ENCODE data around the gene MAGI3. TPM values are rescaled to one million over a fixed set of nuclear protein-coding genes. Genes with fewer than 3 reads are reported as not detected.

The MAGI3 gene
- total and polyA plus RNA-seq, 2 donors (not counting 1 experiment from before 2014, with no cell fraction given): 0.30 to 0.67 TPM

DNA sequence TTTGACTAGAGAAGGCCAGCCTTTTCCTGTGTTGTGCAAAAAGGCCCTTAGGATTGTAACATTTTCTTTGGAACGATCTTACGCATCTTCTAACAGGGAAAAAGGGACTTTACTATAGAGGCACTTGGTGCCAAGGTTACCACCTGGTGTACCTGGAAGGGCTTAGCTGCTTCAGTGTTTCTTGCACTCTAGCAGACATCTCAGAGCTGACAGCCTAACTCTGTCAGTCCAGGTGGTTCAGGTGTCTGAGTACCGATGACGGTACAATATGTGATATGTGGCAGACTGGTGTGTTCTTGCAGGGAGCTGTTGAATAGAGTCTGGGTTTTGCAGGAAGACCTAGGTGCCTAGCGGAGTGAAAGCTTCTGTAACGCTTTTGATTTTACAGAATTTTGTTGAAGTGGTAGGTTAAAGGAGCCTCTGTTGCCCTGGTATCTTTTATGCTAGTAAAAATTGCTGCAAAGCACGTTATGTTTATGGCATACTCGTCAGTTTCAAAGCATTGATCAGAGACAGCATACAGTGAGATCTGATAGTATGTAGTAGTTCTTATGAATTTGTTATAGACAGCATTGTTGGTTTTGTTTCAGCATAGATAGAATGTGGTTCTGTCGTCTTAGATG is 1.4 kb downstream of the MAGI3 start:
- intact Hi-C loops (cut with micrococcal nuclease): loop anchor here (2.0 to 10.0 kb wide), 5 partner anchors 319 to 1189 kb away; partner anchors contain the start of genes BCAS2, CTTNBP2NL, LRIG2 and PHTF1
- H3K9ac ChIP-seq (ENCODE audit: low read length): peak overlapping the region; percentile 83
- H3K79me2 ChIP-seq (ENCODE audit: control insufficient read depth, insufficient read depth, low read length): no peaks in the 10 kb centered on the region
- H3K27ac Mint-ChIP-seq: no peak overlapping the region
- CTCF ChIA-PET: interaction anchor here (0.6 kb wide), 1 partner anchor 676 kb away, joined by 3 read pairs; no protein-coding TSS in a partner anchor
- peak overlapping the region; percentile 97 for H3K4me2 ChIP-seq (replicated peaks; ENCODE audit: low read depth, low read length, poor library complexity, severe bottlenecking)
- no peaks in the 10 kb centered on the region for H3K36me3 ChIP-seq (replicated peaks in 1 of 2; ENCODE audit: control extremely low read depth in 1 of 2, control insufficient read depth in 1 of 2, extremely low read depth in 1 of 2, insufficient read depth in 2 of 2, low read length in 1 of 2)
- no peaks in the 10 kb centered on the region for H4K20me1 ChIP-seq (ENCODE audit: control insufficient read depth, insufficient read depth, low read length, poor library complexity, severe bottlenecking)
- no peak overlapping the region for H3K27ac ChIP-seq (ENCODE audit: low read length in 2 of 2)
- TF ChIP-seq EZH2 (IDR thresholded peaks at IDR 0.05; ENCODE audit: borderline replicate concordance, insufficient read depth, low read depth, low read length, poor library complexity, severe bottlenecking) (no peak), CTCF (IDR thresholded peaks at IDR 0.05) (no peak)
- 41% methylated on average over 8 of the region's 9 CpGs for WGBS (ENCODE audit: insufficient coverage)
- peak overlapping the region; percentile 89 for H3K4me3 Mint-ChIP-seq
- peaks cover 0 to 28% (median 15%) of the 10 kb centered on the region in 4 experiments for H3K27me3 ChIP-seq (replicated peaks in 1 of 4; ENCODE audit: control extremely low read depth in 1 of 4, control insufficient read depth in 3 of 4, insufficient read depth in 4 of 4, low read length in 3 of 4)
- peak overlapping the region in 4 of 5 experiments; percentile 73 to 83 (median 77) for H3K4me3 ChIP-seq (ENCODE audit: control extremely low read depth in 1 of 5, extremely low read depth in 1 of 5, insufficient read depth in 1 of 5, low read depth in 2 of 5, low read length in 4 of 5)
- peak; percentile 28 for DNase-seq
- POLR2A ChIA-PET: no interaction called here
- peaks cover 21% of the 10 kb centered on the region for H3K4me1 Mint-ChIP-seq
- H3K9me3 ChIP-seq (ENCODE audit: control extremely low read depth in 1 of 3, control insufficient read depth in 2 of 3, insufficient read depth in 1 of 3, low read length in 2 of 3): no peaks in the 10 kb centered on the region
- peak overlapping the region; percentile 98 for H2AFZ ChIP-seq (ENCODE audit: insufficient read depth, low read depth, low read length, poor library complexity, severe bottlenecking)
- ATAC-seq (ENCODE audit: low read depth): no peak
- no peaks in the 10 kb centered on the region for H3K9me3 Mint-ChIP-seq (ENCODE audit: insufficient read depth)
- peaks cover 50% of the 10 kb centered on the region for H3K27me3 Mint-ChIP-seq
- peaks cover 16 to 19% of the 10 kb centered on the region in 2 donors for H3K4me1 ChIP-seq (ENCODE audit: control insufficient read depth in 2 of 2, insufficient read depth in 2 of 2, low read length in 2 of 2)

DNA sequence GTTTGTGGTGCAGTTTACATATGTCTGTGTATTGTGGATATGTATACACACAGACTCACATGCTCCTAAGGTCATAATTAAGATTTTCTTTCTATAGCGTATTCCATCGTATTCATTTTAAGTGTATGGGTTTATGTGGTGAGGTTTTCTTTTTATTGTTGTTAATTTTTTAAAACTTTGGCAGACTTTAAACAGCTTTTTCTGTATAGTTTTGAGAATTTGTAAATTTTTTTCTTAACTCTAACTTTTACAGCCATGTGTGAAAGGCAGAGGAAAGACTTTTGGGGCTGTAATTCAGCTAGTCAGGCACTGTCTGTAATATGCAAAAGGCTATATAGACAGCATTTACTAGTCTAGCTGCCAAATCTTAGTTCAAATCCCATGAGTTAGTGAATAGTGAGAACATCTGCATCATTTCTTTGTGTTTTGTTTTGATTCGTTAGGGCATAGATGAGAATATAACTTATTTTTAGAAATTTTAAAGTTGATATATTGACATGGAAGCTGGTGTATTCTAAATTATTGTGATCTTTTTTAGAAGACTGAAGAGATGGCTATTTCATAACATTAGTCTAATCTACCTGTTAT is 2.3 kb downstream of the MAGI3 start:
- peaks cover 54% of the 10 kb centered on the region for H3K27me3 Mint-ChIP-seq

More for the DNA sequence above, 2.3 kb downstream of the MAGI3 start:
- no peak overlapping the region for H3K4me3 ChIP-seq (ENCODE audit: control extremely low read depth in 1 of 5, extremely low read depth in 1 of 5, insufficient read depth in 1 of 5, low read depth in 2 of 5, low read length in 4 of 5)
- no CpG with 5 or more reads among the region's 3 CpGs for WGBS (ENCODE audit: insufficient coverage)
- H3K9ac ChIP-seq (ENCODE audit: low read length): no peak overlapping the region
- Mint-ChIP-seq H3K4me3 (no peak overlapping the region), H3K4me1 (peaks cover 21% of the 10 kb centered on the region), H3K27ac (no peak overlapping the region), H3K9me3 (ENCODE audit: insufficient read depth) (no peaks in the 10 kb centered on the region)
- H3K27ac ChIP-seq (ENCODE audit: low read length in 2 of 2): no peak overlapping the region
- H4K20me1 ChIP-seq (ENCODE audit: control insufficient read depth, insufficient read depth, low read length, poor library complexity, severe bottlenecking): no peaks in the 10 kb centered on the region
- no peaks in the 10 kb centered on the region for H3K9me3 ChIP-seq (ENCODE audit: control extremely low read depth in 1 of 3, control insufficient read depth in 2 of 3, insufficient read depth in 1 of 3, low read length in 2 of 3)
- POLR2A ChIA-PET: no interaction called here
- TF ChIP-seq CTCF (IDR thresholded peaks at IDR 0.05): no peak
- no peak for TF ChIP-seq EZH2 (IDR thresholded peaks at IDR 0.05; ENCODE audit: borderline replicate concordance, insufficient read depth, low read depth, low read length, poor library complexity, severe bottlenecking)
- no peaks in the 10 kb centered on the region for H3K36me3 ChIP-seq (replicated peaks in 1 of 2; ENCODE audit: control extremely low read depth in 1 of 2, control insufficient read depth in 1 of 2, extremely low read depth in 1 of 2, insufficient read depth in 2 of 2, low read length in 1 of 2)
- H3K4me1 ChIP-seq (ENCODE audit: control insufficient read depth in 2 of 2, insufficient read depth in 2 of 2, low read length in 2 of 2): peaks cover 16 to 19% of the 10 kb centered on the region in 2 donors
- DNase-seq (no peak), ATAC-seq (ENCODE audit: low read depth) (no peak)
- peaks cover 0 to 34% (median 15%) of the 10 kb centered on the region in 4 experiments for H3K27me3 ChIP-seq (replicated peaks in 1 of 4; ENCODE audit: control extremely low read depth in 1 of 4, control insufficient read depth in 3 of 4, insufficient read depth in 4 of 4, low read length in 3 of 4)
- CTCF ChIA-PET: interaction anchor here (0.6 kb wide), 1 partner anchor 677 kb away, joined by 3 read pairs; no protein-coding TSS in a partner anchor
- intact Hi-C loops (cut with micrococcal nuclease): loop anchor here (5.0 to 10.0 kb wide), 3 partner anchors 365 to 998 kb away; partner anchors contain the start of genes CTTNBP2NL, PHTF1 and PPM1J
- no peak overlapping the region for H3K4me2 ChIP-seq (replicated peaks; ENCODE audit: low read depth, low read length, poor library complexity, severe bottlenecking)
- no peaks in the 10 kb centered on the region for H3K79me2 ChIP-seq (ENCODE audit: control insufficient read depth, insufficient read depth, low read length)
- H2AFZ ChIP-seq (ENCODE audit: insufficient read depth, low read depth, low read length, poor library complexity, severe bottlenecking): no peak overlapping the region

All from B cell (primary cell).